HepG2 (cell line): ENCODE measurements around the gene CRYM. TPM values are rescaled to one million over a fixed set of nuclear protein-coding genes. Genes with fewer than 3 reads are reported as not detected.

Experiments used
- FOXO4 ChIP-seq: sonication (generic); formaldehyde crosslinking; conservative IDR thresholded peaks from 2 replicates; pipeline ENCODE4 v1.8.1; 2023; ENCODE audit warnings: missing genetic modification reagents
- GTF3A ChIP-seq: sonication (generic); formaldehyde crosslinking; conservative IDR thresholded peaks from 2 replicates; pipeline ENCODE4 v1.4.0; 2020; ENCODE audit warnings: mild to moderate bottlenecking, missing genetic modification reagents
- KIAA2018 ChIP-seq: sonication (generic); formaldehyde crosslinking; IDR thresholded peaks from 2 replicates; pipeline ENCODE4 v1.5.0; 2020; ENCODE audit warnings: mild to moderate bottlenecking, missing genetic modification reagents, borderline replicate concordance
- MAFK ChIP-seq, 2 experiments: IDR thresholded peaks in 1 of 2; conservative IDR thresholded peaks in 1 of 2; 2 replicates each; pipeline ENCODE4 v1.6.1; 2011; ENCODE audit warnings: improper control_type of control experiment in 2 of 2, low read length in 2 of 2
- MATR3 ChIP-seq: sonication (generic); formaldehyde crosslinking; IDR thresholded peaks from 2 replicates; pipeline ENCODE4 v1.4.0; 2020; ENCODE audit warnings: missing genetic modification reagents
- MBNL3 ChIP-seq: fragments of 250-450 bp; sonication (Bioruptor Pico); conservative IDR thresholded peaks from 2 replicates; pipeline ENCODE4 v1.8.0; 2022; ENCODE audit warnings: mild to moderate bottlenecking, inconsistent platforms
- SIX4 ChIP-seq: sonication (generic); formaldehyde crosslinking; IDR thresholded peaks from 2 replicates; pipeline ENCODE4 v1.4.0; 2020; ENCODE audit warnings: missing genetic modification reagents
- SRSF4 ChIP-seq: fragments of 200-400 bp; formaldehyde crosslinking; IDR thresholded peaks from one replicate; pipeline ENCODE4 v1.6.1; 2018; ENCODE audit warnings: mild to moderate bottlenecking, low read depth, low read length, moderate library complexity; ENCODE audit not compliant: poor library complexity, severe bottlenecking
- STAT5B ChIP-seq: sonication (generic); formaldehyde crosslinking; IDR thresholded peaks from 2 replicates; pipeline ENCODE4 v1.4.0; 2020; ENCODE audit warnings: missing genetic modification reagents
- TARDBP ChIP-seq: sonication (generic); formaldehyde crosslinking; IDR thresholded peaks from 2 replicates; pipeline ENCODE4 v1.8.0; 2022; ENCODE audit warnings: mild to moderate bottlenecking, missing genetic modification reagents
- YEATS4 ChIP-seq: sonication (generic); formaldehyde crosslinking; IDR thresholded peaks from 2 replicates; pipeline ENCODE4 v1.4.0; 2020; ENCODE audit warnings: missing genetic modification reagents, borderline replicate concordance
- ZNF446 ChIP-seq: sonication (generic); formaldehyde crosslinking; IDR thresholded peaks from 2 replicates; pipeline ENCODE4 v1.5.0; 2020; ENCODE audit warnings: mild to moderate bottlenecking, missing genetic modification reagents
- ZNF468 ChIP-seq: sonication (generic); formaldehyde crosslinking; IDR thresholded peaks from 2 replicates; pipeline ENCODE4 v1.8.0; 2022; ENCODE audit warnings: mild to moderate bottlenecking, moderate library complexity, missing genetic modification reagents
- ZSCAN22 ChIP-seq: sonication (generic); formaldehyde crosslinking; IDR thresholded peaks from 2 replicates; pipeline ENCODE4 v1.4.0; 2020; ENCODE audit warnings: mild to moderate bottlenecking, missing genetic modification reagents
- polyA plus RNA-seq, 8 experiments: library from polyadenylated mRNA; depleted of rRNA in 3 of 8; stranded (reverse) in 7 of 8; unstranded in 1 of 8; fragments of >200 nt; fragmentation: Illumina TruSeq in 4 of 8; extraction: Trizol in 4 of 8; gene quantifications; 2 replicates each; pipeline versions ENCODE4 v1.2.1 to v1.2.3, GENCODE V29; 2011 to 2016; ENCODE audit warnings: low read depth in 4 of 8, missing spikeins in 1 of 8, mixed read lengths in 1 of 8; ENCODE audit not compliant: insufficient read depth in 1 of 8
- total RNA-seq, 5 experiments: library from RNA; depleted of rRNA; stranded (reverse); fragments of >200 nt; fragmentation: Illumina TruSeq; extraction: Trizol; gene quantifications; 2 replicates each; pipeline ENCODE4 v1.2.3, GENCODE V29; 2016; ENCODE audit warnings: low read depth in 1 of 5
- TF ChIP-seq, protein P1 (sequence below): sonication (generic); formaldehyde crosslinking; IDR thresholded peaks from 2 replicates; pipeline ENCODE4 v1.8.0; 2022; ENCODE audit warnings: low read depth, missing genetic modification reagents
- TF ChIP-seq, protein P2 (sequence below): sonication (generic); formaldehyde crosslinking; IDR thresholded peaks from 2 replicates; pipeline ENCODE4 v1.9.0; 2021; ENCODE audit warnings: missing genetic modification reagents, mild to moderate bottlenecking, borderline replicate concordance

The CRYM gene
- total and polyA plus RNA-seq, 2 of the 13 experiments (the other 11 are each of a cell fraction or from before 2014, with no cell fraction given) = 1.9 to 2.2 TPM

DNA sequence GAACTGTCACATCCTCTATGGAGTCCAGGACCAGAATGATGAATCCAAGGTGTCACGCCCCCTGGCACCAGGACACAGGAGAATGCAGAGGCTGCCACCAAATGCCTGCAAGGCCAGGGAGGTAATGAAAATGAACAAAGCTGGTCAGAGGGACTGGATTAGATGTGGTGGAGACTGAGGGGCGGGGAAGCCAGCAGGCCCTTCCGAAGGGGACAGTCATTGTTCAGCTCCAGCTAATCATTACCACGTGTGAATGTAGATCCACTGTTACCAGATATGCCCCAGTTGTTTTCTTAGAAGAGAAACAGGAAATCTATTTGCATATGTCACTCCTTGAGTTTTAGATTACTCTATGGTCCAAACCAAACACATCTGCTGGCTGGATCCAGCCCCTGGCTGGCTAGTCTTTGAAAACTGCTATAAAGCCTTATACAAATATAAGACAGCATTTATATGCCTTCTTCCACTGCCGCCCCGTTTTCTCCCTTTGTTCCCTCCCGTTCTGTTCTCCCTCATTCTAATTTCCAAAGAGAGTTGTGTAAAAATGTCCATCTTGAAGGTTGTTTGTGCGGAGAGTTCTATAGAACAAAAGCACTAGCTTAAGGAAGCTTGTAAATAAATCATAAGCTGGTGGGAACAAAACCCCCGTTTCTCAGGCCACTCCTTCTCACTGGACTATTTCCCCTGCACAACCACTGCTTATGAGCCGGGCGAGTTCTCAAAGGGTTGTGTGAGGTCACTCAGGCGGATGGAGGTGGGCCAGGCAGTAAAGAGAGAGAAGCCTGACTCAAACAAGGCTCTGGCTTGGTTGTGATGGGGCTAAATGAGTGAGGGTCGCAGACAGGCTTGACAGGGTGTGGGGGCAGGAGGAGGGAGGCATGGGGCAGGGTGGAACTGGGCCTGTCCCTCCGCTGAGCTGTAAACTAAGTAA is 14.2 kb downstream of the CRYM start (continued):
- peak; percentile 40; the same call in 1 of the 2 replicates for TF ChIP-seq KIAA2018 (CRISPR knock-in tag)
- TF ChIP-seq SRSF4 = no peak
- TF ChIP-seq MAFK (conservative IDR thresholded peaks at IDR 0.05 in 1 of 2, IDR thresholded peaks at IDR 0.05 in 1 of 2; ENCODE audit: low read length in 2 of 2) = no peak
- no peak for TF ChIP-seq STAT5B (CRISPR knock-in tag)
- no peak for TF ChIP-seq ZNF468
- no peak for TF ChIP-seq MBNL3
- TF ChIP-seq, protein P1, sequence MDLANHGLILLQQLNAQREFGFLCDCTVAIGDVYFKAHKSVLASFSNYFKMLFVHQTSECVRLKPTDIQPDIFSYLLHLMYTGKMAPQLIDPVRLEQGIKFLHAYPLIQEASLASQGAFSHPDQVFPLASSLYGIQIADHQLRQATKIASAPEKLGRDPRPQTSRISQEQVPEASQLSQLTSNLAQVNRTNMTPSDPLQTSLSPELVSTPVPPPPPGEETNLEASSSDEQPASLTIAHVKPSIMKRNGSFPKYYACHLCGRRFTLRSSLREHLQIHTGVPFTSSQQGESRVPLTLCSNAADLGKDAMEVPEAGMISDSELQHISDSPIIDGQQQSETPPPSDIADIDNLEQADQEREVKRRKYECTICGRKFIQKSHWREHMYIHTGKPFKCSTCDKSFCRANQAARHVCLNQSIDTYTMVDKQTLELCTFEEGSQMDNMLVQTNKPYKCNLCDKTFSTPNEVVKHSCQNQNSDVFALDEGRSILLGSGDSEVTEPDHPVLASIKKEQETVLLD (CRISPR knock-in tag) = no peak
- no peak for TF ChIP-seq GTF3A
- no peak for TF ChIP-seq TARDBP (CRISPR knock-in tag)
- no peak for TF ChIP-seq ZNF446 (CRISPR knock-in tag)
- TF ChIP-seq YEATS4 (CRISPR knock-in tag) = no peak; the same call in 1 of the 2 replicates
- TF ChIP-seq ZSCAN22 (CRISPR knock-in tag) = no peak
- no peak; the same call in 1 of the 2 replicates for TF ChIP-seq SIX4 (CRISPR knock-in tag)
- TF ChIP-seq FOXO4 (CRISPR knock-in tag) = no peak
- TF ChIP-seq, protein P2, sequence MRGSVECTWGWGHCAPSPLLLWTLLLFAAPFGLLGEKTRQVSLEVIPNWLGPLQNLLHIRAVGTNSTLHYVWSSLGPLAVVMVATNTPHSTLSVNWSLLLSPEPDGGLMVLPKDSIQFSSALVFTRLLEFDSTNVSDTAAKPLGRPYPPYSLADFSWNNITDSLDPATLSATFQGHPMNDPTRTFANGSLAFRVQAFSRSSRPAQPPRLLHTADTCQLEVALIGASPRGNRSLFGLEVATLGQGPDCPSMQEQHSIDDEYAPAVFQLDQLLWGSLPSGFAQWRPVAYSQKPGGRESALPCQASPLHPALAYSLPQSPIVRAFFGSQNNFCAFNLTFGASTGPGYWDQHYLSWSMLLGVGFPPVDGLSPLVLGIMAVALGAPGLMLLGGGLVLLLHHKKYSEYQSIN (CRISPR knock-in tag) = no peak
- TF ChIP-seq MATR3 (CRISPR knock-in tag) = no peak
